DND-41 (cell line): ENCODE data around the gene CTNNA3.

Experiments used
- EZH2 ChIP-seq: IDR thresholded peaks from 3 replicates; pipeline ENCODE4 v1.6.1; 2012; ENCODE audit warnings: borderline replicate concordance, low read depth, mild to moderate bottlenecking, moderate library complexity, low read length, inconsistent platforms; ENCODE audit not compliant: severe bottlenecking
- TF ChIP-seq, protein P1 (sequence below): IDR thresholded peaks from 2 replicates; pipeline ENCODE4 v1.5.1; 2012; ENCODE audit warnings: borderline replicate concordance, low read length, moderate library complexity, mild to moderate bottlenecking; ENCODE audit not compliant: poor library complexity, severe bottlenecking; ENCODE audit errors: extremely low read depth

DNA sequence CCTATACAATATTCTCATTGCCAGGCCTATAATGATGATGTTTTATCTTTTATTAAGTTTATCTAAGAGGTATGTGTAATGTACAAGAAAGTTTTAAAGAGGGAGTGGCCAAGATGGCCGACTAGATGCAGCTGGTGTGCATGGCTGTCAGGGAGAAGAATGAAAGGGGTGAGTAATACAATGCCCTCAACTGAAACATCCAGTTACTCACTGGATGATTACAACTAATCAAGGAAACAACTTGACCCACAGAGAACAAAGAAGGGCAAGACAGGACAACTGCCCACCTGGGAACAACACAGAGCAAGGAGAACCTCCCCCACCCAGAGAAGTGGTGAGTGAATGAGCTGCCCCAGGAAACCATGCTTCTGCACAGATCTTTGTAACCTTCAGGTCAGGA, 1650.1 kb downstream of the CTNNA3 start:
- no peak for TF ChIP-seq EZH2
- TF ChIP-seq, protein P1, sequence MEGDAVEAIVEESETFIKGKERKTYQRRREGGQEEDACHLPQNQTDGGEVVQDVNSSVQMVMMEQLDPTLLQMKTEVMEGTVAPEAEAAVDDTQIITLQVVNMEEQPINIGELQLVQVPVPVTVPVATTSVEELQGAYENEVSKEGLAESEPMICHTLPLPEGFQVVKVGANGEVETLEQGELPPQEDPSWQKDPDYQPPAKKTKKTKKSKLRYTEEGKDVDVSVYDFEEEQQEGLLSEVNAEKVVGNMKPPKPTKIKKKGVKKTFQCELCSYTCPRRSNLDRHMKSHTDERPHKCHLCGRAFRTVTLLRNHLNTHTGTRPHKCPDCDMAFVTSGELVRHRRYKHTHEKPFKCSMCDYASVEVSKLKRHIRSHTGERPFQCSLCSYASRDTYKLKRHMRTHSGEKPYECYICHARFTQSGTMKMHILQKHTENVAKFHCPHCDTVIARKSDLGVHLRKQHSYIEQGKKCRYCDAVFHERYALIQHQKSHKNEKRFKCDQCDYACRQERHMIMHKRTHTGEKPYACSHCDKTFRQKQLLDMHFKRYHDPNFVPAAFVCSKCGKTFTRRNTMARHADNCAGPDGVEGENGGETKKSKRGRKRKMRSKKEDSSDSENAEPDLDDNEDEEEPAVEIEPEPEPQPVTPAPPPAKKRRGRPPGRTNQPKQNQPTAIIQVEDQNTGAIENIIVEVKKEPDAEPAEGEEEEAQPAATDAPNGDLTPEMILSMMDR, result no peak
